Astrocyte of the spinal cord (primary cell): Measurements from ENCODE around the gene GPR107.

Source experiments
- DNase-seq: peaks from one replicate; pipeline ENCODE4 v3.0.0; 2011; ENCODE audit warnings: low read depth, low spot score
- H3K4me3 ChIP-seq: 2 replicates; pipeline ENCODE4 v1.5.1; 2011; ENCODE audit warnings: low read depth, mild to moderate bottlenecking, low read length, moderate library complexity
- CTCF ChIP-seq: IDR thresholded peaks from 2 replicates; pipeline ENCODE4 v1.5.1; 2012; ENCODE audit warnings: low read depth, mild to moderate bottlenecking, low read length, inconsistent platforms
- in situ Hi-C: cut with HindIII; loops from 2 replicates; pipeline ENCODE4 v1.10.0; 2017; ENCODE audit warnings: low sequenced_read_pairs

Gene GPR107

DNA sequence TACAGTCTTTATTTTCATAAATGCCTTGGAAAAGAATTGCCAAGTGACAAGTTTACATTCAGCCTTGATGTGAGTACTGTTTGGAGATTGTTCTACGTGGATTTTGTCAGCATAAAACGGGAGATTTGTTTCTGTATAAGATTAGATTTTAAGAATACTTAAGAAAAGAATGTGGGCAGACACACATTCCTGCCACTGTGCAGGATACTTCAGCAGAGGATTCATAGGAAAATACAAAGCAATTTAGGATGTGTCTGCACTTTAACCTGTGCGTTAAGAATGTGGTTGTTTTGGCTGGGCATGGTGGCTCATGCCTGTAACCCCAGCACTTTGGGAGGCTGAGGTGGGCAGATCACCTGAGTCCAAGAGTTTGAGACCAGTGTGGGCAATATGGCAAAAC is 37.2 kb downstream of the GPR107 start:
- peak; percentile 11 for TF ChIP-seq CTCF
- H3K4me3 ChIP-seq: no peak overlapping the region
- in situ Hi-C loops: no loop called here
- DNase-seq: no peak

DNA sequence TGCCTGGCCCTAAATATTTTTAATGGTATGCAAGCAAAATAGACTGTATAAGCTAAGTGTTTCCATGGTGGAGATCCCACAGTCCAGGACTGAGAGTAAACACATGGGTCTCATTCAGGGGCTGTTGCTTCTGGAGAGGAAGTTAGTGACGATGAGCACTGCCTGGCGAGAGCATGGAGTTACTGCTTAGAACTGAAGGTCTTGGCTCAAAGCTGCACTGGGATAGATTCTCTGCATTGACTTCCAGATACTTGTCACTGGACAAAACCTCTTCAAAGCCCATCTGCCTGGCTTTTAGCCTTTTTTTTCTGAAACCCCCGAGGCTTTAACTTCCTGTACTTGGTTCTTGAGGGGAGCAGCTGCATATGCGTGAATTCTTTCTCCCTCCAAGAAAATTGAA is 39.2 kb downstream of the GPR107 start:
- no peak for TF ChIP-seq CTCF
- DNase-seq: no peak
- H3K4me3 ChIP-seq: no peak overlapping the region
- in situ Hi-C loops: no loop called here

- in situ Hi-C loops: no loop called here
- H3K4me3 ChIP-seq: no peak overlapping the region
- TF ChIP-seq CTCF: no peak
- DNase-seq: no peak
These were observed 42.2 kb downstream of the GPR107 start for GRCh38 chr9:130095872-130096271.

GRCh38 chr9:130100681-130101080 is 47.0 kb downstream of the GPR107 start:
- DNase-seq: no peak
- in situ Hi-C loops: no loop called here
- TF ChIP-seq CTCF: no peak
- no peak overlapping the region for H3K4me3 ChIP-seq

GRCh38 chr9:130101915-130102314 is 48.2 kb downstream of the GPR107 start:
- no peak for TF ChIP-seq CTCF
- DNase-seq: no peak
- no peak overlapping the region for H3K4me3 ChIP-seq
- in situ Hi-C loops: no loop called here

DNA sequence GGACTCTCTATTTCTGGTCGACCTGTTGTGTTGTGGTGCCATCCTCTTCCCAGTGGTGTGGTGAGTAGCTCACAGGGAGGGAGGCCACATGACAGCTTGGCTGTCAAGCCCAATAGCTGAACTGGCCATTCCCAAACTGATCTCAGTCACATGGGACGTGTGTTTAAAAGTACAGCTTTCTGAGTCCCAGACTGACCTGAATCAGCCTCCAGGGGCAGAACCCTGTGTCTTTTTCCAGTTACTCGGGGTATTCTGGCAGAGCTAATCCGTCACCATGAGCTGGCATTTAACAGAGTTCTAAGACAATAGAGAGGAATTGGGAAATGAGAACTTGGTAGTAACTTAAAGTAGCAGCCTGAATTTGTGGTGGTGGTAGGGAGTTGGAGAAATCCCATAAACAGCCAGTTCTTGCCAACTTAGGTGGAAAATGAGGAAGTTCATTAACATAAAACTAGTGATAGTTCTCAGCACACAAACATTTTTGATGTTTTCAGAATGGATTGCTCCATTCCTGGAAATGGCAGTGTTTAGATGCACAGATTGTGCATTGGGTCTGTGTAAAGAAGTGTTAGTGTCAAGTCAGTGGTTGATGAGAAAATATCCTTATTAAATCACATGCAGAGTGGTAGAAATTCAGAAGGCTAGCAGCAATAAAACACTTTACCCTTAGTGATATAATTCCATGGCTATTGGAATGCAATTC is 50.9 kb downstream of the GPR107 start:
- TF ChIP-seq CTCF: no peak
- DNase-seq: no peak
- in situ Hi-C loops: no loop called here

More for the DNA sequence above, 50.9 kb downstream of the GPR107 start:
- H3K4me3 ChIP-seq: no peak overlapping the region
